K562 (cell line): ENCODE results near the gene HSD17B1. TPM values are rescaled to one million over a fixed set of nuclear protein-coding genes. Genes with fewer than 3 reads are reported as not detected.

Experiments
- ARID3A ChIP-seq: IDR thresholded peaks from 2 replicates; pipeline ENCODE4 v1.6.1; 2012; ENCODE audit warnings: low read depth, low read length, improper control_type of control experiment, borderline replicate concordance
- BRD4 ChIP-seq: fragments of 200-600 bp; sonication (generic); IDR thresholded peaks from 2 replicates; pipeline ENCODE4 v1.6.1; 2017; ENCODE audit warnings: inconsistent platforms
- CBX5 ChIP-seq: IDR thresholded peaks from 2 replicates; pipeline ENCODE4 v1.6.1; 2014; ENCODE audit warnings: low read depth, borderline replicate concordance
- FOXA3 ChIP-seq, 2 experiments: fragments of 450-650 bp in 1 of 2; sonication (generic) in 1 of 2; formaldehyde crosslinking; IDR thresholded peaks in 1 of 2; conservative IDR thresholded peaks in 1 of 2; 2 replicates each; pipeline versions ENCODE4 v1.4.0 to v1.8.0; 2020 to 2022; ENCODE audit warnings: mild to moderate bottlenecking in 2 of 2, missing genetic modification reagents in 1 of 2
- GABPA ChIP-seq: fragments of 200-800 bp; sonication (Bioruptor generic); conservative IDR thresholded peaks from 2 replicates; pipeline ENCODE4 v1.6.1; 2016; ENCODE audit warnings: low read depth, missing genetic modification characterization, missing compliant biosample characterization
- GATAD2B ChIP-seq: fragments of 450-650 bp; IDR thresholded peaks from 2 replicates; pipeline ENCODE4 v1.6.1; 2017; ENCODE audit warnings: mild to moderate bottlenecking, borderline replicate concordance
- SP1 ChIP-seq: sonication (generic); formaldehyde crosslinking; IDR thresholded peaks from 2 replicates; pipeline ENCODE4 v1.8.1; 2022; ENCODE audit warnings: mild to moderate bottlenecking, missing genetic modification reagents
- TCF7L2 ChIP-seq: fragments of 150-350 bp; IDR thresholded peaks from 2 replicates; pipeline ENCODE4 v1.6.1; 2016; ENCODE audit warnings: low read depth, mild to moderate bottlenecking, low read length, moderate library complexity
- ZBTB12 ChIP-seq: fragments of 250-450 bp; sonication (Bioruptor Pico); IDR thresholded peaks from 2 replicates; pipeline ENCODE4 v1.4.0; 2020
- ZBTB17 ChIP-seq: fragments of 450-650 bp; formaldehyde crosslinking; IDR thresholded peaks from 2 replicates; pipeline ENCODE4 v1.4.0; 2020; ENCODE audit warnings: mild to moderate bottlenecking
- ZBTB40 ChIP-seq, 2 experiments: fragments of 450-650 bp in 1 of 2; sonication (generic) in 1 of 2; formaldehyde crosslinking in 1 of 2; IDR thresholded peaks; 2 replicates each; pipeline versions ENCODE4 v1.7.1 to v1.9.0; 2016 to 2022; ENCODE audit warnings: inconsistent platforms in 1 of 2, mild to moderate bottlenecking in 1 of 2, missing genetic modification reagents in 1 of 2
- ZNF184 ChIP-seq: sonication (generic); formaldehyde crosslinking; IDR thresholded peaks from 2 replicates; pipeline ENCODE4 v1.5.0; 2020; ENCODE audit warnings: missing genetic modification reagents
- ZNF408 ChIP-seq: fragments of 250-450 bp; sonication (Bioruptor Pico); IDR thresholded peaks from 2 replicates; pipeline ENCODE4 v1.4.0; 2020; ENCODE audit warnings: low read depth, mild to moderate bottlenecking, moderate library complexity
- ZNF586 ChIP-seq: fragments of 450-650 bp; formaldehyde crosslinking; conservative IDR thresholded peaks from 2 replicates; pipeline ENCODE4 v1.4.0; 2020; ENCODE audit warnings: mild to moderate bottlenecking, moderate library complexity
- ZNF75A ChIP-seq: fragments of 450-650 bp; formaldehyde crosslinking; IDR thresholded peaks from 2 replicates; pipeline ENCODE4 v1.4.0; 2020; ENCODE audit warnings: mild to moderate bottlenecking
- polyA plus RNA-seq, 8 experiments: library from polyadenylated mRNA; depleted of rRNA in 4 of 8; stranded (reverse) in 5 of 8; unstranded in 3 of 8; fragments of >200 nt; fragmentation: Nextera tagmentation in 2 of 8; fragmentation: Illumina TruSeq in 1 of 8; extraction: Ambion mirVana in 2 of 8; extraction: Trizol in 1 of 8; gene quantifications; 2 replicates each; pipeline versions ENCODE4 v1.2.1 to v1.2.3, GENCODE V29; 2011 to 2014; ENCODE audit warnings: inconsistent platforms in 1 of 8, missing spikeins in 1 of 8
- total RNA-seq, 7 experiments: library from RNA; depleted of rRNA in 6 of 7; stranded (reverse); fragments of >200 nt in 6 of 7; fragmentation: Illumina TruSeq in 2 of 7; extraction: Trizol in 2 of 7; gene quantifications; 2 replicates each; pipeline versions ENCODE4 v1.2.1 to v1.2.3, GENCODE V29; 2011 to 2021; ENCODE audit warnings: low replicate concordance in 1 of 7

HSD17B1 gene
- total and polyA plus RNA-seq, 9 of the 15 experiments (the other 6 are each of a cell fraction or from before 2014, with no cell fraction given), result 0.55 to 21.1 (median 3.6) TPM

- TF ChIP-seq ZBTB40 (IDR thresholded peaks at IDR 0.05) (peak; percentile 75), ZBTB40 (CRISPR knock-in tag; IDR thresholded peaks at IDR 0.05) (no peak), ZBTB12 (CRISPR knock-in tag) (peak; percentile 74), ZBTB17 (CRISPR knock-in tag) (0 out of 2 replicates have a peak, but pooled peaks have one; percentile 39), GABPA (tag) (peak; percentile 82), BRD4 (peak; percentile 30; the same call in 1 of the 2 replicates), ARID3A (no peak), TCF7L2 (no peak), ZNF408 (CRISPR knock-in tag) (no peak), ZNF586 (no peak), FOXA3 (CRISPR knock-in tag; conservative IDR thresholded peaks at IDR 0.05 in 1 of 2, IDR thresholded peaks at IDR 0.05 in 1 of 2) (peak in 1 of 2 experiments; percentile 25; a peak in 1 of 4 replicates), SP1 (peak; percentile 51; the same call in 1 of the 2 replicates), ZNF184 (CRISPR knock-in tag) (no peak), ZNF75A (CRISPR knock-in tag) (no peak), CBX5 (no peak), GATAD2B (no peak)
These were observed 1.8 kb downstream of the HSD17B1 start (continued) for GRCh38 chr17:42554250-42555121.
